Spinal cord (tissue), 10 donors: Measurements from ENCODE around the gene MTFR2. TPM values are rescaled to one million over a fixed set of nuclear protein-coding genes. Genes with fewer than 3 reads are reported as not detected.

Source experiments
- DNase-seq, 6 donors: peaks; one replicate each; pipeline versions ENCODE4 v3.0.0 to v3.0.0-alpha.2; 2013 to 2015; ENCODE audit warnings: low spot score in 6 of 6, low read depth in 4 of 6
- H3K27ac ChIP-seq: one replicate; pipeline ENCODE4 v1.5.1; 2013; ENCODE audit warnings: low read depth, low read length, control low read depth
- H3K27me3 ChIP-seq: one replicate; pipeline ENCODE4 v1.6.1; 2013; ENCODE audit warnings: low read length; ENCODE audit not compliant: control insufficient read depth, insufficient read depth
- H3K36me3 ChIP-seq: one replicate; pipeline ENCODE4 v1.6.1; 2013; ENCODE audit warnings: low read length; ENCODE audit not compliant: control insufficient read depth, insufficient read depth
- H3K4me1 ChIP-seq: one replicate; pipeline ENCODE4 v1.6.1; 2013; ENCODE audit warnings: low read length; ENCODE audit not compliant: control insufficient read depth, insufficient read depth
- H3K4me3 ChIP-seq: one replicate; pipeline ENCODE4 v1.5.1; 2013; ENCODE audit warnings: low read depth, low read length, control low read depth
- H3K9me3 ChIP-seq: one replicate; pipeline ENCODE4 v1.6.1; 2013; ENCODE audit warnings: low read length; ENCODE audit not compliant: control insufficient read depth, insufficient read depth
- WGBS: methylation state at CpG from one replicate; pipeline ENCODE4 v1.1.5; 2013; ENCODE audit warnings: missing lambda C conversion rate; ENCODE audit not compliant: insufficient coverage; 5-methylcytosine and 5-hydroxymethylcytosine counted together
- polyA plus RNA-seq, 2 donors: library from polyadenylated mRNA; unstranded; fragments of 120-200 nt; gene quantifications; one replicate each; pipeline ENCODE4 v1.2.1, GENCODE V29; 2013; ENCODE audit not compliant: insufficient read length in 2 of 2
- total RNA-seq, 2 donors: library from RNA; depleted of rRNA in 1 of 2; stranded (reverse); fragments of 120-200 nt in 1 of 2; fragments of >200 nt in 1 of 2; gene quantifications; one replicate each; pipeline versions ENCODE4 v1.2.3 to v1.2.4, GENCODE V29; 2013 to 2014
- donor health status: healthy.

Gene MTFR2
- total and polyA plus RNA-seq, 4 donors, result 0.66 to 1.4 (median 1.0) TPM

GRCh38 chr6:136244061-136244616 lies 6.0 kb downstream of the MTFR2 start:
- no peak for DNase-seq
- H3K27ac ChIP-seq, result no peak overlapping the region
- no peaks in the 10 kb centered on the region for H3K9me3 ChIP-seq
- no peaks in the 10 kb centered on the region for H3K36me3 ChIP-seq
- no peaks in the 10 kb centered on the region for H3K4me1 ChIP-seq
- no peak overlapping the region for H3K4me3 ChIP-seq
- 100% methylated on average over 3 of the region's 5 CpGs for WGBS
- no peaks in the 10 kb centered on the region for H3K27me3 ChIP-seq

- H3K4me1 ChIP-seq, result no peaks in the 10 kb centered on the region
- WGBS, result 90% methylated on average over 4 of the region's 9 CpGs
- H3K9me3 ChIP-seq, result no peaks in the 10 kb centered on the region
- H3K27me3 ChIP-seq, result no peaks in the 10 kb centered on the region
- DNase-seq, result no peak
- H3K36me3 ChIP-seq, result no peaks in the 10 kb centered on the region
- no peak overlapping the region for H3K4me3 ChIP-seq
- H3K27ac ChIP-seq, result no peak overlapping the region
These were observed 13.4 kb downstream of the MTFR2 start for GRCh38 chr6:136236466-136237293.

- Histone ChIP-seq H3K4me1 (no peaks in the 10 kb centered on the region), H3K27me3 (no peaks in the 10 kb centered on the region), H3K9me3 (no peaks in the 10 kb centered on the region), H3K4me3 (no peak overlapping the region), H3K36me3 (no peaks in the 10 kb centered on the region), H3K27ac (no peak overlapping the region)
- 97% methylated on average over 4 of the region's 4 CpGs for WGBS
- DNase-seq, result no peak
These were observed 14.9 kb downstream of the MTFR2 start for GRCh38 chr6:136235233-136235564.

GRCh38 chr6:136232701-136233100 lies 17.4 kb downstream of the MTFR2 start:
- no CpG with 5 or more reads among the region's 1 CpG for WGBS
- no peaks in the 10 kb centered on the region for H3K27me3 ChIP-seq
- no peaks in the 10 kb centered on the region for H3K36me3 ChIP-seq
- H3K4me1 ChIP-seq, result no peaks in the 10 kb centered on the region
- peak in 1 of 6 donors; percentile 77 for DNase-seq
- H3K9me3 ChIP-seq, result no peaks in the 10 kb centered on the region
- H3K27ac ChIP-seq, result no peak overlapping the region
- no peak overlapping the region for H3K4me3 ChIP-seq

- H3K4me1 ChIP-seq, result no peaks in the 10 kb centered on the region
- no peak overlapping the region for H3K27ac ChIP-seq
- WGBS, result no CpG with 5 or more reads among the region's 2 CpGs
- no peak for DNase-seq
- no peaks in the 10 kb centered on the region for H3K27me3 ChIP-seq
- no peaks in the 10 kb centered on the region for H3K36me3 ChIP-seq
- no peaks in the 10 kb centered on the region for H3K9me3 ChIP-seq
- no peak overlapping the region for H3K4me3 ChIP-seq
These were observed 19.8 kb downstream of the MTFR2 start for GRCh38 chr6:136230219-136230853.

GRCh38 chr6:136228814-136229213 lies 21.3 kb downstream of the MTFR2 start:
- H3K4me3 ChIP-seq, result no peak overlapping the region
- no peak for DNase-seq
- 83% methylated on average over 1 of the region's 2 CpGs for WGBS
- H3K36me3 ChIP-seq, result no peaks in the 10 kb centered on the region
- H3K4me1 ChIP-seq, result no peaks in the 10 kb centered on the region
- no peak overlapping the region for H3K27ac ChIP-seq
- H3K27me3 ChIP-seq, result no peaks in the 10 kb centered on the region
- no peaks in the 10 kb centered on the region for H3K9me3 ChIP-seq

- no peak for DNase-seq
- H3K4me3 ChIP-seq, result no peak overlapping the region
- no peaks in the 10 kb centered on the region for H3K4me1 ChIP-seq
- no peak overlapping the region for H3K27ac ChIP-seq
- no peaks in the 10 kb centered on the region for H3K36me3 ChIP-seq
- no peaks in the 10 kb centered on the region for H3K9me3 ChIP-seq
- no peaks in the 10 kb centered on the region for H3K27me3 ChIP-seq
- 93% methylated on average over 4 of the region's 4 CpGs for WGBS
These were observed 23.3 kb downstream of the MTFR2 start for GRCh38 chr6:136226674-136227377.

GRCh38 chr6:136226027-136226673 lies 24.0 kb downstream of the MTFR2 start:
- WGBS, result 0% methylated on average over 2 of the region's 12 CpGs
- H3K27ac ChIP-seq, result no peak overlapping the region
- DNase-seq, result peak; percentile 24 to 90 (median 52)
- H3K4me1 ChIP-seq, result no peaks in the 10 kb centered on the region
- H3K27me3 ChIP-seq, result no peaks in the 10 kb centered on the region
- no peak overlapping the region for H3K4me3 ChIP-seq
- peaks cover 3% of the 10 kb centered on the region for H3K9me3 ChIP-seq
- H3K36me3 ChIP-seq, result no peaks in the 10 kb centered on the region

- Histone ChIP-seq H3K9me3 (peaks cover 3% of the 10 kb centered on the region), H3K4me3 (no peak overlapping the region), H3K4me1 (no peaks in the 10 kb centered on the region), H3K27ac (no peak overlapping the region), H3K36me3 (no peaks in the 10 kb centered on the region), H3K27me3 (no peaks in the 10 kb centered on the region)
- WGBS, result 13% methylated on average over 2 of the region's 5 CpGs
- DNase-seq, result no peak
These were observed 24.6 kb downstream of the MTFR2 start for GRCh38 chr6:136225496-136225895.
